Mononuclear cell (primary cell): ENCODE measurements around the gene MOB2. TPM values are rescaled to one million over a fixed set of nuclear protein-coding genes. Genes with fewer than 3 reads are reported as not detected.
"Not testable (repeated sequence)": the region's sequence is repeated elsewhere in the genome, so short reads cannot be mapped to it uniquely, and the experiment has no call there.

ENCODE experiments used
- H3K27me3 ChIP-seq: 2 replicates; pipeline ENCODE4 v1.6.0; 2011; ENCODE audit warnings: low read length, control low read depth; ENCODE audit not compliant: insufficient read depth
- H3K4me1 ChIP-seq: 2 replicates; pipeline ENCODE4 v1.5.1; 2011; ENCODE audit warnings: mild to moderate bottlenecking, low read length, control low read depth; ENCODE audit not compliant: insufficient read depth
- H3K4me3 ChIP-seq: 2 replicates; pipeline ENCODE4 v1.5.1; 2011; ENCODE audit warnings: mild to moderate bottlenecking, low read length, moderate library complexity
- H3K9me3 ChIP-seq: 2 replicates; pipeline ENCODE4 v1.5.1; 2011; ENCODE audit warnings: low read depth, mild to moderate bottlenecking, control low read depth, low read length
- total RNA-seq: library from RNA; depleted of rRNA; stranded (reverse); fragments of >200 nt; gene quantifications from one replicate; pipeline ENCODE4 v1.2.3, GENCODE V29; 2012

The MOB2 gene
- total RNA-seq, 1 donor: 20.7 TPM

- H3K4me1 ChIP-seq: peaks cover 17% of the 10 kb centered on the region
Observed at GRCh38 chr11:1511937-1512496, 25.4 kb upstream of the MOB2 start.

GRCh38 chr11:1510928-1511327 is 24.3 kb upstream of the MOB2 start:
- Histone ChIP-seq H3K9me3 (no peaks in the 10 kb centered on the region), H3K27me3 (no peaks in the 10 kb centered on the region), H3K4me3 (no peak overlapping the region), H3K4me1 (peaks cover 12% of the 10 kb centered on the region)

More at GRCh38 chr11:1511937-1512496, 25.4 kb upstream of the MOB2 start:
- no peaks in the 10 kb centered on the region for H3K9me3 ChIP-seq
- H3K27me3 ChIP-seq: no peaks in the 10 kb centered on the region
- H3K4me3 ChIP-seq: no peak overlapping the region

GRCh38 chr11:1510351-1510750 is 23.8 kb upstream of the MOB2 start:
- H3K9me3 ChIP-seq, H3K4me3 ChIP-seq, H3K27me3 ChIP-seq, H3K4me1 ChIP-seq: not testable (repeated sequence)

- Histone ChIP-seq H3K9me3 (no peaks in the 10 kb centered on the region), H3K4me3 (no peak overlapping the region), H3K27me3 (no peaks in the 10 kb centered on the region), H3K4me1 (peaks cover 4% of the 10 kb centered on the region)
Observed at GRCh38 chr11:1509626-1510255, 23.2 kb upstream of the MOB2 start.

GRCh38 chr11:1508986-1509385 is 22.4 kb upstream of the MOB2 start:
- no peaks in the 10 kb centered on the region for H3K27me3 ChIP-seq
- no peaks in the 10 kb centered on the region for H3K9me3 ChIP-seq
- H3K4me1 ChIP-seq: peaks cover 4% of the 10 kb centered on the region
- H3K4me3 ChIP-seq: no peak overlapping the region

GRCh38 chr11:1508491-1508891 is 21.9 kb upstream of the MOB2 start:
- Histone ChIP-seq H3K4me1 (peaks cover 4% of the 10 kb centered on the region), H3K9me3 (no peaks in the 10 kb centered on the region), H3K27me3 (no peaks in the 10 kb centered on the region), H3K4me3 (no peak overlapping the region)

- Histone ChIP-seq H3K4me3 (no peak overlapping the region), H3K4me1 (peaks cover 4% of the 10 kb centered on the region), H3K27me3 (no peaks in the 10 kb centered on the region), H3K9me3 (no peaks in the 10 kb centered on the region)
Observed at GRCh38 chr11:1507381-1508140, 21.0 kb upstream of the MOB2 start.

- Histone ChIP-seq H3K9me3 (no peaks in the 10 kb centered on the region), H3K4me3 (no peak overlapping the region), H3K27me3 (no peaks in the 10 kb centered on the region), H3K4me1 (peaks cover 4% of the 10 kb centered on the region)
Observed at GRCh38 chr11:1506981-1507380, 20.4 kb upstream of the MOB2 start.

GRCh38 chr11:1505480-1505879 is 18.9 kb upstream of the MOB2 start:
- H3K4me1 ChIP-seq: peaks cover 4% of the 10 kb centered on the region
- no peaks in the 10 kb centered on the region for H3K9me3 ChIP-seq

GRCh38 chr11:1504581-1505290 is 18.2 kb upstream of the MOB2 start:
- peaks cover 4% of the 10 kb centered on the region for H3K4me1 ChIP-seq

More at GRCh38 chr11:1505480-1505879, 18.9 kb upstream of the MOB2 start:
- no peak overlapping the region for H3K4me3 ChIP-seq
- H3K27me3 ChIP-seq: no peaks in the 10 kb centered on the region

GRCh38 chr11:1504138-1504537 is 17.6 kb upstream of the MOB2 start:
- Histone ChIP-seq H3K27me3 (no peaks in the 10 kb centered on the region), H3K4me1 (peaks cover 4% of the 10 kb centered on the region), H3K4me3 (no peak overlapping the region), H3K9me3 (no peaks in the 10 kb centered on the region)

More at GRCh38 chr11:1504581-1505290, 18.2 kb upstream of the MOB2 start:
- no peaks in the 10 kb centered on the region for H3K27me3 ChIP-seq
- H3K4me3 ChIP-seq: no peak overlapping the region
- no peaks in the 10 kb centered on the region for H3K9me3 ChIP-seq

- Histone ChIP-seq H3K4me3 (no peak overlapping the region), H3K9me3 (no peaks in the 10 kb centered on the region), H3K4me1 (peaks cover 4% of the 10 kb centered on the region)
Observed at GRCh38 chr11:1503708-1504104, 17.1 kb upstream of the MOB2 start.

GRCh38 chr11:1502954-1503707 is 16.6 kb upstream of the MOB2 start:
- no peaks in the 10 kb centered on the region for H3K27me3 ChIP-seq
- H3K9me3 ChIP-seq: no peaks in the 10 kb centered on the region
- no peak overlapping the region for H3K4me3 ChIP-seq
- H3K4me1 ChIP-seq: peaks cover 4% of the 10 kb centered on the region

More at GRCh38 chr11:1503708-1504104, 17.1 kb upstream of the MOB2 start:
- H3K27me3 ChIP-seq: no peaks in the 10 kb centered on the region

- H3K27me3 ChIP-seq: no peaks in the 10 kb centered on the region
- no peaks in the 10 kb centered on the region for H3K4me1 ChIP-seq
- no peak overlapping the region for H3K4me3 ChIP-seq
- H3K9me3 ChIP-seq: no peaks in the 10 kb centered on the region
Observed at GRCh38 chr11:1502168-1502953, 15.8 kb upstream of the MOB2 start.
